ENCODE measurements around the gene CAV3.

CAV3 gene

GRCh38 chr3:8776406-8776805 lies 42.8 kb downstream of the CAV3 start:
- no peak for DNase-seq (ENCODE audit: low read depth)
- H3K4me3 ChIP-seq (ENCODE audit: low read depth, low read length): no peak overlapping the region
- no peak for TF ChIP-seq CTCF (IDR thresholded peaks at IDR 0.05; ENCODE audit: insufficient read depth, low read depth, low read length, missing control alignments)

DNA sequence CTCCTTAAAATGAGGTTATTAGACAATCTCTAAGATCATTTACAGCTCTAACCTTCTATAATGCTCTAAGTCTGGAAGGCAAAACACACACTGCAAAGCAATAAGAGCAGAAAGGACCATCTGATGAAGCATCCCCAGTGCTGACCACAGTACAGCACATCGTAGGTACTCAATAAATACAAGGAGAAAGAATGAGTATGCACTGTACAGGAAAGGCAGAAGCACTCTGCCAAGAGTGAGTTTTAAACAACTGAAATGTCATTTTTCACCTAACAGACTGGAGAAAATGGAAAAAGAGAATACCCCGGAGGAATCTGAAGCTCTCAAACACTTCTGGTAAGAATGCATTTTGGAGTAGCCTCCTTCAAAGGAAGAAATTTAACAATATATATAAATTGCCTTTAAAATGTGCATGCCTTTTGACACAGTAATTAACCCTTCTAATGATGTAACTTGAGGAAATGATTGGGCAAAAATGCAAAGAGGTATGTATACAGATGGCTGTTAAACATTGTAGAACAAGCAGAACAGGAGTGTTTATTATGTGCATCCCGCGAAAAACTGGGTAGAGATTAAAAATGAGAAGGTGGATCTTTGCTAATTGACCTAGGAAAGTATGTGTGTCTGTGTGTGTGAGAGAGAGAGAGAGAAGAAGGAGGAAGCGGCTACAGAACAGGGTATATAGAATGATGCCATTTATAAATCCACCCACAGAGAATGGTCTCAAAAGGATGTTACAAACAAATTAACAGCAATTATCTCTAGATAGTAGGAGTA lies 43.8 kb downstream of the CAV3 start:
- no peak for DNase-seq (ENCODE audit: low read depth)
- H3K4me3 ChIP-seq (ENCODE audit: low read depth, low read length): no peak overlapping the region
- TF ChIP-seq CTCF (IDR thresholded peaks at IDR 0.05; ENCODE audit: insufficient read depth, low read depth, low read length, missing control alignments): no peak

GRCh38 chr3:8777978-8778267 lies 44.3 kb downstream of the CAV3 start:
- no peak for DNase-seq (ENCODE audit: low read depth)
- TF ChIP-seq CTCF (IDR thresholded peaks at IDR 0.05; ENCODE audit: insufficient read depth, low read depth, low read length, missing control alignments): no peak

GRCh38 chr3:8778475-8778874 lies 44.9 kb downstream of the CAV3 start:
- no peak for DNase-seq (ENCODE audit: low read depth)
- H3K4me3 ChIP-seq (ENCODE audit: low read depth, low read length): no peak overlapping the region
- TF ChIP-seq CTCF (IDR thresholded peaks at IDR 0.05; ENCODE audit: insufficient read depth, low read depth, low read length, missing control alignments): no peak

More at GRCh38 chr3:8777978-8778267, 44.3 kb downstream of the CAV3 start:
- no peak overlapping the region for H3K4me3 ChIP-seq (ENCODE audit: low read depth, low read length)

GRCh38 chr3:8780279-8780678 lies 46.7 kb downstream of the CAV3 start:
- H3K4me3 ChIP-seq (ENCODE audit: low read depth, low read length): no peak overlapping the region
- TF ChIP-seq CTCF (IDR thresholded peaks at IDR 0.05; ENCODE audit: insufficient read depth, low read depth, low read length, missing control alignments): no peak
- DNase-seq (ENCODE audit: low read depth): no peak

DNA sequence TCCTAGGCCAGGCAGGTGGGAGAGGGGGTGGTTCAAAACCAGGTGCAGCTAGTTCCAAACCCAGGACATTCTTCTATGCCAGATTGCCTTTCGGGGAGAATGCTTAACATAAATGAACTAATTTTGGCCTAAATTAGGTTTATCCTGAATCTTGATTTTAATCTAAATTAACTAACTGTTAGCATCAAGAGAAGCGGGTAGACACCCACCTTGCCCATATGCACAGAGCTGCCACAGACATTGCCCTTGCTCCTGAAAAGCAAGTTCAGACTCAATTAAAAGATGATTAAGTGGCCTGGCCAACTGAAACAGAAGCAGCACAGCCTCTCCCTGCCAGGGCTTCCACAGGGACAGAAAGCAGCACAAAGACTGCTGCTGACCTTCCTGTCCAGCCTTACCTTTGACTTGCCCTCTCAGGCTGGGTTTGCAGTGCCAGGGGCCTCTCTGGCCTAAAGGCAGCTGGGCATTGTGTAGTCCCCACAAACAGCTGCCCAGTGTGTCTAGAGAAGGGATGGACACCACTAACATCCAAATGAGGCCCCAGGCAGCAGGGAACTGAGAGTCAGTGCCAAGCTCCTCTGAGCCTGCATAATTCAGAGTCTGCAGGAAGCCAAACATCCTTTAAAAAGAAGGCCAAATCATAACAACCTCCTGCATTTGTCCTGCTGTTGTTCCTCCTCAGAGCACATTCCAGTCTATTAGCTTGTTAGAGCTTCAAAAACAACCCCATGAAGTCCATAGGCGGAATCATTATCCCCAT lies 51.3 kb downstream of the CAV3 start:
- DNase-seq (ENCODE audit: low read depth): no peak
- no peak for TF ChIP-seq CTCF (IDR thresholded peaks at IDR 0.05; ENCODE audit: insufficient read depth, low read depth, low read length, missing control alignments)

More for the DNA sequence above, 51.3 kb downstream of the CAV3 start:
- H3K4me3 ChIP-seq (ENCODE audit: low read depth, low read length): no peak overlapping the region
